ENCODE results near the gene SSX2. TPM values are rescaled to one million over a fixed set of nuclear protein-coding genes. Genes with fewer than 3 reads are reported as not detected.
A peak's percentile ranks its signal among the peaks of the same experiment; 100 is the strongest.
"Not testable (repeated sequence)": the region's sequence is repeated elsewhere in the genome, so short reads cannot be mapped to it uniquely, and the experiment has no call there.

The SSX2 gene
- total RNA-seq (not detected), polyA plus RNA-seq (not detected), total RNA-seq (0 reads per million in 6 experiments)

GRCh38 chrX:52707078-52707477, at the start of gene SSX2:
Gene SSX2 (minus strand): TSS chrX:52707178. CDS start chrX:52705749, 1,429 bp downstream.
- not testable (repeated sequence) for ATAC-seq

DNA sequence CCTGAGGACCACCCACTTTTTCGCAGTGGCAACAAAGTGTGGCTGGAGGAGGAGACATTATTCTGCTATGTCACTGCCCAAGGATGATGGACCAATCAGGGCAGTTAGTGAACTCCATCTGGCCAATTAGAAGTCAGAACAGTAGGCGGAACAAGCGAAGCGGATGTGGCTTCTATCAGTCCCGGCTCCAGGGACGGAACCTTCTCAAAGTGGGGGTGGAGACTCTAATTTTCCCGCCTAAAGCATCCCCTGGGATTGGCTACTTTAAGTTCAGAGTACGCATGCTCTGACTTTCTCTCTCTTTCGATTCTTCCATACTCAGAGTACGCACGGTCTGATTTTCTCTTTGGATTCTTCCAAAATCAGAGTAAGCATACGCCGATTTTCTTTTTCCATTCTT, 44.0 kb upstream of the SSX2 start, which contains the start of gene SSX2B:
Gene SSX2B, plus strand, starts transcription at position 301 of the 400 bp plus-strand sequence. CDS start 1,429 bp downstream, outside the sequence.
- H3K27me3 Mint-ChIP-seq, H3K4me1 Mint-ChIP-seq, H3K4me3 Mint-ChIP-seq, H3K36me3 Mint-ChIP-seq, H3K27ac Mint-ChIP-seq, H3K9me3 Mint-ChIP-seq, ATAC-seq, POLR2A ChIA-PET, DNase-seq: not testable (repeated sequence)

More at GRCh38 chrX:52707078-52707477, at the start of gene SSX2:
- POLR2A ChIA-PET, H3K4me1 Mint-ChIP-seq, H3K36me3 Mint-ChIP-seq, H3K9me3 Mint-ChIP-seq, H3K27me3 Mint-ChIP-seq, DNase-seq, H3K4me3 Mint-ChIP-seq, H3K27ac Mint-ChIP-seq: not testable (repeated sequence)

DNA sequence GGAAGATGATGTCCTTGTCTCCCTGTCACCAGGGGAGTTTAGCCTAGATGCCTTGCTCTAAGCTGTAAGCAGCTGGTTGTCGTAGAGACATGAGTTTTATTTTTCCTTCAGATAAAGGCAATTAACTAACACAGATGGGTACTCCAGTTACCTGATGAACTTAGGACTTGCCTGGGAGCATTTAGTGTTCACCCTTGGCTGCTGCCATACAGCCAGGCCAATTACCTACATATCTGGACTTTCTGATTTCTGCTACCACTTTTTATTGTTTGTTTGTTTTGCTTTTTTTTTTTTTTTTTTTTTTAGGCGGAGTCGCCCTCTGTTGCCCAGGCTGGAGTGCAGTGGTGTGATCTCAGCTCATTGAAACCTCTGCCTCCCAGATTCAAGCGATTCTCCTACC, 14.9 kb downstream of the SSX2 start:
- H3K4me3 Mint-ChIP-seq, H3K36me3 Mint-ChIP-seq, H3K27me3 Mint-ChIP-seq, DNase-seq, H3K27ac Mint-ChIP-seq, H3K9me3 Mint-ChIP-seq, ATAC-seq, POLR2A ChIA-PET, H3K4me1 Mint-ChIP-seq: not testable (repeated sequence)

GRCh38 chrX:52662218-52662617, 44.8 kb downstream of the SSX2 start:
- H3K4me1 Mint-ChIP-seq, H3K36me3 Mint-ChIP-seq, H3K27ac Mint-ChIP-seq, DNase-seq, POLR2A ChIA-PET, H3K4me3 Mint-ChIP-seq, ATAC-seq, H3K9me3 Mint-ChIP-seq, H3K27me3 Mint-ChIP-seq: not testable (repeated sequence)

GRCh38 chrX:52655475-52655874, 51.5 kb downstream of the SSX2 start:
- DNase-seq, H3K9me3 Mint-ChIP-seq, H3K36me3 Mint-ChIP-seq, ATAC-seq, H3K4me1 Mint-ChIP-seq, POLR2A ChIA-PET, H3K4me3 Mint-ChIP-seq, H3K27me3 Mint-ChIP-seq, H3K27ac Mint-ChIP-seq: not testable (repeated sequence)

DNA sequence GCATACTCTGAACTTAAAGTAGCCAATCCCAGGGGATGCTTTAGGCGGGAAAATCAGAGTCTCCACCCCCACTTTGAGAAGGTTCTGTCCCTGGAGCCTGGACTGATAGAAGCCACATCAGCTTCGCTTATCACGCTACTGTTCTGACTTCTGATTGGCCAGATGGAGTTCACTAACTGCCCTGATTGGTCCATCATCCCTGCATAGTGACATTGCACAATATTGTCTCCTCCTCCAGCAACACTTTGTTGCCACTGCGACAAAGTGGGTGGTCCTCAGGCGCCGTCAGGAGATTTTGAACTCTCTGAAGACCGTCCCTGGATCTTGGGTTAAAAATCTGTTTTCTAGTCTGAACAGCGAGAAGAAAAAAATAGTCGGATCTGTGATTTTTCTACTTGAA, 52.2 kb downstream of the SSX2 start, which contains the start of gene SSX7:
Gene SSX7, minus strand, starts transcription at position 101 of the 400 bp plus-strand sequence. CDS start 1,428 bp downstream, outside the sequence.
- ATAC-seq, H3K36me3 Mint-ChIP-seq, H3K4me3 Mint-ChIP-seq, H3K4me1 Mint-ChIP-seq, H3K27me3 Mint-ChIP-seq, DNase-seq, POLR2A ChIA-PET, H3K9me3 Mint-ChIP-seq: not testable (repeated sequence)
- H3K27ac Mint-ChIP-seq, result peak within 1 kb of the TSS in 1 of 10 donors; percentile 45

DNA sequence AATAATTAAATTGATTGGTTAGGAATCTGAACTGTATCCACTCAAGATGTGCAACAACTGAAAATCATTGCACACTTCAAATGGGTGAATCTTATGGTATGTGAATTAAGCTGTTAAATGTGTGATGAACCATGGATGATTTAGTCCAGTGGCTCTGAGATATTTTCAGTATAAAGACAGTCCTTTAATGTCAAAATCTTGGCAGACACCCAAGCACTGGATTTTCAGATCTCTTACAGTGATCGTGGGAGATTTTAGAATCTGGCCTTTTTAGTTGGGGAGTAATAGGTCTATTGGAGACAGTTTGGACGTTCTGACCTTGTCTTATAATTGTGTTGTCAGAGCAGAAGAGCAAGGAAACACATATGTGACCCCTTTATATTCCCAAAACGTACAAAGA, 56.3 kb downstream of the SSX2 start:
- H3K27ac Mint-ChIP-seq, H3K4me3 Mint-ChIP-seq, H3K9me3 Mint-ChIP-seq, H3K27me3 Mint-ChIP-seq, ATAC-seq, POLR2A ChIA-PET, H3K4me1 Mint-ChIP-seq, H3K36me3 Mint-ChIP-seq, DNase-seq: not testable (repeated sequence)

GRCh38 chrX:52648956-52649355, 58.0 kb downstream of the SSX2 start:
- POLR2A ChIA-PET, H3K27me3 Mint-ChIP-seq: not testable (repeated sequence)

More at GRCh38 chrX:52648956-52649355, 58.0 kb downstream of the SSX2 start:
- not testable (repeated sequence) for ATAC-seq, H3K27ac Mint-ChIP-seq, H3K4me1 Mint-ChIP-seq, H3K36me3 Mint-ChIP-seq, H3K9me3 Mint-ChIP-seq, H3K4me3 Mint-ChIP-seq, DNase-seq

Other genes starting within 250 kb of the SSX2 start
- not detected for gene XAGE1A, start 211.4 kb downstream of the SSX2 start, total RNA-seq
- not detected for gene XAGE1A, start 211.4 kb downstream of the SSX2 start, polyA plus RNA-seq
- gene XAGE1B, start 190.1 kb downstream of the SSX2 start, total RNA-seq, result not detected
- not detected for gene XAGE1B, start 190.1 kb downstream of the SSX2 start, polyA plus RNA-seq
- gene SSX7, start 52.3 kb downstream of the SSX2 start, total RNA-seq, result not detected
- not detected for gene SSX7, start 52.3 kb downstream of the SSX2 start, polyA plus RNA-seq
- not detected for gene SSX2B, start 44.1 kb upstream of the SSX2 start, total RNA-seq
- not detected for gene SSX2B, start 44.1 kb upstream of the SSX2 start, polyA plus RNA-seq
- not detected for gene SPANXN5, start 90.2 kb upstream of the SSX2 start, total RNA-seq
- not detected for gene SPANXN5, start 90.2 kb upstream of the SSX2 start, polyA plus RNA-seq
- not detected for gene XAGE5, start 104.1 kb upstream of the SSX2 start, total RNA-seq
- not detected for gene XAGE5, start 104.1 kb upstream of the SSX2 start, polyA plus RNA-seq
- gene XAGE3, start 160.9 kb upstream of the SSX2 start, total RNA-seq, result not detected
- gene XAGE3, start 160.9 kb upstream of the SSX2 start, polyA plus RNA-seq, result not detected
- 10 to 100 TPM in 1 of 2 experiments, 1 to 10 TPM in 1; 3.9 to 11.5 TPM for gene FAM156B, start 190.2 kb upstream of the SSX2 start, total RNA-seq
- gene FAM156B, start 190.2 kb upstream of the SSX2 start, polyA plus RNA-seq, result 1 to 10 TPM; 4.9 to 5.4 (median 5.3) TPM